Chondrocyte (in vitro differentiated cells): ENCODE data around the gene TSPAN9. TPM values are rescaled to one million over a fixed set of nuclear protein-coding genes. Genes with fewer than 3 reads are reported as not detected.

Experiments
- DNase-seq: peaks from one replicate; pipeline ENCODE4 v3.0.0; 2021; ENCODE audit warnings: mixed read lengths, low spot score
- H3K27ac Mint-ChIP-seq: one replicate; pipeline ENCODE4 v1.8.0; 2021; ENCODE audit warnings: mild to moderate bottlenecking, moderate library complexity, mixed read lengths; ENCODE audit not compliant: unreplicated experiment
- H3K27me3 Mint-ChIP-seq: 2 replicates; pipeline ENCODE4 v1.8.0; 2021; ENCODE audit warnings: low read depth, mixed read lengths
- H3K36me3 Mint-ChIP-seq: 2 replicates; pipeline ENCODE4 v1.8.0; 2021; ENCODE audit warnings: low read depth, mixed read lengths
- H3K4me1 Mint-ChIP-seq: 2 replicates; pipeline ENCODE4 v1.8.0; 2021; ENCODE audit warnings: low read depth, mild to moderate bottlenecking, mixed read lengths
- H3K4me3 Mint-ChIP-seq: one replicate; pipeline ENCODE4 v1.8.0; 2021; ENCODE audit warnings: mild to moderate bottlenecking, moderate library complexity, mixed read lengths; ENCODE audit not compliant: unreplicated experiment
- H3K9me3 Mint-ChIP-seq: 2 replicates; pipeline ENCODE4 v1.8.0; 2021; ENCODE audit warnings: low read depth, mixed read lengths
- CTCF ChIP-seq: fragments of 200-600 bp; sonication (generic); IDR thresholded peaks from 2 replicates; pipeline ENCODE4 v1.5.0; 2021; ENCODE audit warnings: antibody characterized with exemption, mild to moderate bottlenecking, moderate library complexity
- total RNA-seq: library from RNA; stranded (reverse); gene quantifications from 3 replicates; pipeline ENCODE4 v1.2.1, GENCODE V29; 2021

The TSPAN9 gene
- total RNA-seq, 1 donor from 2014 or later, result 50.4 TPM

GRCh38 chr12:3041558-3042164, 35.5 kb upstream of the TSPAN9 start:
- Mint-ChIP-seq H3K9me3 (no peaks in the 10 kb centered on the region), H3K36me3 (peaks cover 30% of the 10 kb centered on the region), H3K27ac (no peak overlapping the region), H3K27me3 (no peaks in the 10 kb centered on the region), H3K4me1 (no peaks in the 10 kb centered on the region), H3K4me3 (no peak overlapping the region)
- peak; percentile 84 for TF ChIP-seq CTCF
- DNase-seq, result no peak

- Mint-ChIP-seq H3K27ac (no peak overlapping the region), H3K4me1 (no peaks in the 10 kb centered on the region), H3K27me3 (no peaks in the 10 kb centered on the region), H3K4me3 (no peak overlapping the region), H3K36me3 (peaks cover 27% of the 10 kb centered on the region), H3K9me3 (no peaks in the 10 kb centered on the region)
- DNase-seq, result no peak
- no peak for TF ChIP-seq CTCF
Measured at GRCh38 chr12:3042394-3042793, 34.8 kb upstream of the TSPAN9 start.

- no peak for DNase-seq
- no peak for TF ChIP-seq CTCF
- no peaks in the 10 kb centered on the region for H3K27me3 Mint-ChIP-seq
- no peaks in the 10 kb centered on the region for H3K9me3 Mint-ChIP-seq
- no peak overlapping the region for H3K27ac Mint-ChIP-seq
- peaks cover 28% of the 10 kb centered on the region for H3K36me3 Mint-ChIP-seq
- no peak overlapping the region for H3K4me3 Mint-ChIP-seq
- no peaks in the 10 kb centered on the region for H3K4me1 Mint-ChIP-seq
Measured at GRCh38 chr12:3042826-3043225, 34.4 kb upstream of the TSPAN9 start.

- DNase-seq, result no peak
- Mint-ChIP-seq H3K9me3 (no peaks in the 10 kb centered on the region), H3K4me1 (no peaks in the 10 kb centered on the region), H3K27me3 (no peaks in the 10 kb centered on the region), H3K4me3 (no peak overlapping the region), H3K27ac (no peak overlapping the region), H3K36me3 (peaks cover 24% of the 10 kb centered on the region)
- no peak for TF ChIP-seq CTCF
Measured at GRCh38 chr12:3043406-3043805, 33.8 kb upstream of the TSPAN9 start.

- Mint-ChIP-seq H3K4me1 (no peaks in the 10 kb centered on the region), H3K9me3 (no peaks in the 10 kb centered on the region), H3K27me3 (no peaks in the 10 kb centered on the region), H3K27ac (no peak overlapping the region), H3K4me3 (no peak overlapping the region), H3K36me3 (peaks cover 20% of the 10 kb centered on the region)
- no peak for DNase-seq
- no peak for TF ChIP-seq CTCF
Measured at GRCh38 chr12:3044141-3044630, 33.0 kb upstream of the TSPAN9 start.
